Activated T-cell treated with anti-CD3 and anti-CD28 coated beads, Interleukin-2, amount 50 U/mL, for 4 hours (primary cell): ENCODE measurements around the gene SYT2. TPM values are rescaled to one million over a fixed set of nuclear protein-coding genes. Genes with fewer than 3 reads are reported as not detected.
"Not testable (repeated sequence)": the region's sequence is repeated elsewhere in the genome, so short reads cannot be mapped to it uniquely, and the experiment has no call there.

ENCODE experiments used
- ATAC-seq, 2 donors: fragments of 200-7000 bp; cut with Tn5 transposase; one replicate each; pipeline ENCODE4 v1.10.0; 2021
- DNase-seq: peaks from one replicate; pipeline ENCODE4 v3.0.0-alpha.2; 2020
- H3K27me3 Mint-ChIP-seq: one replicate; pipeline ENCODE4 v1.8.0; 2021; ENCODE audit warnings: low read depth, mixed read lengths
- H3K36me3 Mint-ChIP-seq: one replicate; pipeline ENCODE4 v1.8.0; 2022; ENCODE audit warnings: mixed read lengths; ENCODE audit not compliant: insufficient read depth
- H3K4me1 Mint-ChIP-seq: one replicate; pipeline ENCODE4 v1.8.0; 2021; ENCODE audit warnings: low read depth, mixed read lengths
- H3K4me3 Mint-ChIP-seq: one replicate; pipeline ENCODE4 v1.8.0; 2021; ENCODE audit warnings: mild to moderate bottlenecking, moderate library complexity, mixed read lengths
- H3K9me3 Mint-ChIP-seq: one replicate; pipeline ENCODE4 v1.8.0; 2021; ENCODE audit warnings: mixed read lengths
- total RNA-seq, 3 donors: library from RNA; stranded (reverse); gene quantifications; one replicate each; pipeline ENCODE4 v1.2.1, GENCODE V29; 2021

SYT2 gene
- not detected for total RNA-seq

DNA sequence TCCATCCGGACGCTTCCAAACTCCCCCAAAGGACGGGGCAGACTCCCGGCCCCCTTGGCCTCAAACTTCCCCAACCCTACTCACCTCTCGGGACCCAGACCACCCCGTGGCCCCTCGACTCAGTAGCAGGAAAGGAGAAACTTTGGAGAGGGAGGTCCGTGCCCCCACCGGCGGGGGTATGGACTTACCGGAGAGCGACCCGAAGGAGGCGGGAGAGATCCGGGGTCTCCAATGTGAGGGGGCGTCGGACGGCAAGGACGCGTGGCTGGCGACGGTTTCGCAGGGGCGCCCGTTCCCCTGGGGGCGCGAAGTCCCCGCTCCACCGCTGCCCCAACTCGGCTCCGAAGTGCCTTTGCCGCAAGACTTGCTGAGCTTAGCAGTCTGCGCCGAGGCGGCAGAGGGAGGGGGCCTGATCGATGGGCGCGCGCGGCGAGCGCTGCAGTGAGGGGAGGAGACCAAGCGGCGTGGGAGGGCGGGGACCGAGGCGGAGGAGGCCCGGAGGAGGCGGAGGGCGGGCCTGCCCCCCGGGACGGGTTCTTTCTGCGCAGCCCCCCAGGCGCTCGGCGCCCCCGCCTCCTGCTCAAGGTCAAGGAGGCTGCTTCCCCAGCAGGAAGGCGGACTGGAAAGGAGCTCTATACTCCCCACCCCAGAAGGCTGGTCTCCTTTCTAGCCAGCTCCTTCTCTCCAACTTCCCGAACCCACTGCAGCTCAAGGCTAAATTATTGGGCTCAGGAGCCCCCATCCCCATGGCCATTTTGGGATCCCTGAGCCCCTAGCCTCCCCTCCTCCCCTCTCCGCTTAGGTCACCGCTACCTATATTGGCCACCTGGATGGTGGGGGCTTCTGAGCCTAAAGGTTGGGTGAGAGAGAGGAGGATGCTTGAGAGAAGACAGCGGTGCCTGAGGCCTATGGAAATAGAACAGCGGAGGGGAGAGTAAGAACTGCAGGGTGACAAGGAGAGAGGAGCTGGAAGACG, at the start of gene SYT2:
SYT2 (minus strand) TSS at position 385 of the 976 bp plus-strand sequence. CDS start 104,682 bp downstream, outside the sequence.
- no peak within 1 kb of the TSS for H3K4me3 Mint-ChIP-seq
- peak; percentile 25 to 41 for ATAC-seq
- H3K9me3 Mint-ChIP-seq = no peaks in the 10 kb centered on the region
- peaks cover 4% of the 10 kb centered on the region for H3K4me1 Mint-ChIP-seq
- H3K27me3 Mint-ChIP-seq = peaks cover 70% of the 10 kb centered on the region
- DNase-seq = no peak
- H3K36me3 Mint-ChIP-seq = no peaks in the 10 kb centered on the region

GRCh38 chr1:202756391-202756790, 46.1 kb upstream of the SYT2 start:
- DNase-seq = no peak
- Mint-ChIP-seq H3K27me3 (no peaks in the 10 kb centered on the region), H3K9me3 (no peaks in the 10 kb centered on the region), H3K4me3 (no peak overlapping the region), H3K4me1 (no peaks in the 10 kb centered on the region), H3K36me3 (peaks cover 36% of the 10 kb centered on the region)
- no peak for ATAC-seq

GRCh38 chr1:202754293-202754692, 44.0 kb upstream of the SYT2 start:
- Mint-ChIP-seq H3K4me3 (no peak overlapping the region), H3K4me1 (no peaks in the 10 kb centered on the region), H3K9me3 (no peaks in the 10 kb centered on the region), H3K27me3 (no peaks in the 10 kb centered on the region), H3K36me3 (peaks cover 41% of the 10 kb centered on the region)
- ATAC-seq = no peak
- DNase-seq = no peak

DNA sequence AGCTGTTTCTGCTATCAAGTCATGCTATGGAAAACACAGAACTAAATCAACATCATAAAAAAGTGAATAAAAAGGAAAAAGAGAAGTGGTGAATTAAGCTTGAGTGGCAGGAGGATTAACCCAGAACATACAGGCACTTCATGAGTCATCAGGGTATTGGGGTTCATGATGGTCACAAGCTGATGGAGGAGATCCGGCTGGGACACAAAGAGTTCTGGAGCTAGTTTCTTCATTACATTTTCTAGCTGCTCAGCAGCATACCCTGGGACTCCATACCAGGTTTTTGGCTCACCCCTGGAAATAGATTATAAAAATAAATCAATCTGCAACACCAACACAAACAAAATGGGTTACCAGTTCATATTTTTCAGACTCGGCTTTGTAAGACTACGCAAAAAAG, 42.5 kb upstream of the SYT2 start:
- Mint-ChIP-seq H3K4me1 (no peaks in the 10 kb centered on the region), H3K36me3 (peaks cover 45% of the 10 kb centered on the region), H3K4me3 (no peak overlapping the region), H3K9me3 (no peaks in the 10 kb centered on the region), H3K27me3 (no peaks in the 10 kb centered on the region)
- ATAC-seq (no peak), DNase-seq (no peak)

GRCh38 chr1:202750761-202751160, 40.5 kb upstream of the SYT2 start:
- no peak for DNase-seq
- Mint-ChIP-seq H3K4me1 (no peaks in the 10 kb centered on the region), H3K27me3 (no peaks in the 10 kb centered on the region), H3K4me3 (no peak overlapping the region), H3K36me3 (peaks cover 43% of the 10 kb centered on the region), H3K9me3 (no peaks in the 10 kb centered on the region)
- ATAC-seq = no peak

DNA sequence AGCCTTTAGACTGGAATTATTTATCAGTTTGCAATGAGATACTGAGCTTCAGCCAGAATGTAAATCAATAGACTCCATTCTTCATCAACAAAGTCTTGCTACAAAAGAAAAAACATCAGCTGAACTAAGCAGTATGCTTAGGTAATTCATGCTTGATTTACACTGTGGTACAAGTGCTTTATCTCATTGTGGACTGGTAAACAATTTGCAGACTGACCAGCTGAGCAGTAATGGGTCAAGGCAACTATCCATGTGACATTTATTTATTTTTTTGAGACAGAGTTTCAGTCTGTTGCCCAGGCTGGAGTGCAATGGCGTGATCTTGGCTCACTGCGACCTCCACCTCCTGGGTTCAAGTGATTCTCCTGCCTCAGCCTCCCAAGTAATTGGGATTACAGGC, 39.8 kb upstream of the SYT2 start:
- peaks cover 47% of the 10 kb centered on the region for H3K36me3 Mint-ChIP-seq
- H3K9me3 Mint-ChIP-seq = peaks cover under 1% of the 10 kb centered on the region
- no peaks in the 10 kb centered on the region for H3K27me3 Mint-ChIP-seq
- ATAC-seq (no peak), DNase-seq (no peak)
- H3K4me3 Mint-ChIP-seq = no peak overlapping the region
- H3K4me1 Mint-ChIP-seq = no peaks in the 10 kb centered on the region

DNA sequence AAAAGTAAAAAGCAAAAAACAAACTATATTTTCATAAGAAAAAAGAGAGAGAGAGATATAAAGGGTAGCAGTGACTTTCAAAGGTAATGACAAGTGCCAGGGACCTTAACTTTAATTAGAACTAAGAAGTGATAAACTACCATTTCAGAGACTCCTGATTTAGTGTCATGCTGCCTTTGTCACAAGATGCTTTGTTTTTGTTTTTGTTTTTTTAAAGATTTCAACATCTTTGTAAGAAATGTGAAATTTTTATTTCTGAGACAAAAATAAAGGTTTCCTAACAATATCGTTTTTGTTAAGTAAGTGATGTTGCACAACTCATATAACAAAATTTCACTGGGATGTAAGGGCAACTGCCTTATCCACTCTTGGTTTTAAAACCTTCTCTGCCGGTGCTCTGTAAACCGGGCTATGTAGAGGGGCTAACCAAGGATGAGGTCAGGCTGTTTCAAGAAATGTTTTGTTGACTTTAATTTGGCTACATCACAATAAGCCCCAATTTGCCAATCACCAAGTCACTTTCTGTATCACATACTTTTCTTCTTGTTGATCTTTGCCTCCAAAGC, 35.2 kb upstream of the SYT2 start:
- DNase-seq (no peak), ATAC-seq (no peak)
- Mint-ChIP-seq H3K9me3 (peaks cover 4% of the 10 kb centered on the region), H3K4me3 (no peak overlapping the region), H3K27me3 (no peaks in the 10 kb centered on the region), H3K4me1 (no peaks in the 10 kb centered on the region), H3K36me3 (peaks cover 69% of the 10 kb centered on the region)

GRCh38 chr1:202744770-202745169, 34.5 kb upstream of the SYT2 start:
- not testable (repeated sequence) for H3K4me3 Mint-ChIP-seq, H3K27me3 Mint-ChIP-seq, DNase-seq, H3K9me3 Mint-ChIP-seq, H3K4me1 Mint-ChIP-seq, ATAC-seq
- peaks cover 68% of the 10 kb centered on the region for H3K36me3 Mint-ChIP-seq

GRCh38 chr1:202742496-202742895, 32.2 kb upstream of the SYT2 start:
- H3K9me3 Mint-ChIP-seq = peaks cover 4% of the 10 kb centered on the region
- no peaks in the 10 kb centered on the region for H3K27me3 Mint-ChIP-seq
- H3K4me1 Mint-ChIP-seq = no peaks in the 10 kb centered on the region
- peaks cover 64% of the 10 kb centered on the region for H3K36me3 Mint-ChIP-seq
- H3K4me3 Mint-ChIP-seq = no peak overlapping the region
- ATAC-seq (no peak), DNase-seq (no peak)

DNA sequence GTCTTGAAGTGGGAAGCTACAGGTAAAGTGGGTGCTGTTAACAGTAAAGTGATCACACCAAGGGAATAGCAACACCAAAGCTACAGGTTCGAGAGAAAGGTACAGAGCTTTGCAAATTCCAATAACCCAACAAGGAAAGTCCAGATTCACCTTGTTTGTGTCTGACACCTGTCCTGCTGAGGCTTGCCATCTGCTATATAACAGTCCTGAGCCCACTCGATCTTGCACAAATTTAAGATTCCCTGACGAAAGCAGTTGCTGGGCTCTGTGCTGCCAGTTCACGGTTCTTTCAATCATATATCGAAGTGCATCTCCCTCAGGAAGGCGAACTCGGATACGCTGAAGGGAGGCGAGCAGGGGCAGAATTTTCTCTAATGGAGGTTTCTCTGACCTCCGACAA, 23.0 kb upstream of the SYT2 start:
- Mint-ChIP-seq H3K4me1 (no peaks in the 10 kb centered on the region), H3K27me3 (no peaks in the 10 kb centered on the region), H3K4me3 (no peak overlapping the region), H3K36me3 (peaks cover 73% of the 10 kb centered on the region), H3K9me3 (no peaks in the 10 kb centered on the region)
- DNase-seq = no peak
- ATAC-seq = no peak

DNA sequence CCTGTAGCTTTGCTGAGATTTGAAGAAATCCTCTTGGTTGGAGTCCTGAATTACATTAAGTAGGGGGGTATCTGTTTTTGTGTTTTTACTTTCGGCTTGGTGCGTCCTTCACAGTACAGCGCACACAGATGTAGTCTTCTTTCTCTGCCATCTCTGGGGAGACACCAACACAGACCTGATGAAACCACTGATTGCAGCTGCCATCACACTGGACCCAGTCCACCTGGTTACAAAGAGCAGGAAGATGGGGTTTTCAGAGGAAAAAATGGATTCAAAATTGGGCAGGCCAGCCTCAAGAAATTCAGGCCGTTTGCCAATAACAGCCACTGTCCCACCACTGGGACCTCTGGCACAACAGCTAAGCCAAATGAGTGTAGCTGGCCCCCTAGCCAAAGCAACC, 18.7 kb upstream of the SYT2 start:
- Mint-ChIP-seq H3K4me1 (no peaks in the 10 kb centered on the region), H3K27me3 (no peaks in the 10 kb centered on the region), H3K4me3 (no peak overlapping the region), H3K36me3 (peaks cover 57% of the 10 kb centered on the region), H3K9me3 (no peaks in the 10 kb centered on the region)
- no peak for DNase-seq
- no peak for ATAC-seq

DNA sequence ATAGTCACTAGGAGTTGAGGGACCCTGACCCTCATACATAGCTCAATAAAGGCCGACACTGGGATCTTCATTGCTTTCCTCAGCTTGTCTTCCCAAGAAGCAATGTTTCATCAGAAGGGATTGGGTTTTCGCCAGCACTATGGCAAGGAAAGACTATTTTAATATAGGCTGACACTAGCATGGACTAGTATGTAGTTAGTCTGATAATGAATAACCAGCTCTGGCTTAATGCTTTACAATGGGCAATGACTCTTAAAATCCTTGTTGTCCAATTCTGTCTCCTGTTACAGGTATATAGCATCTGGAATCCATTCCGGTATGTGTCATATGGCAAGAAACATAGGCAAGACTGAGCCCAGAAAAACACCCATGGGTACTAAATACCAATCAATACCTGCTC, 15.3 kb upstream of the SYT2 start:
- no peaks in the 10 kb centered on the region for H3K9me3 Mint-ChIP-seq
- no peak for ATAC-seq
- DNase-seq = no peak
- H3K36me3 Mint-ChIP-seq = peaks cover 26% of the 10 kb centered on the region
- no peaks in the 10 kb centered on the region for H3K4me1 Mint-ChIP-seq
- no peak overlapping the region for H3K4me3 Mint-ChIP-seq
- no peaks in the 10 kb centered on the region for H3K27me3 Mint-ChIP-seq

- Mint-ChIP-seq H3K27me3 (no peaks in the 10 kb centered on the region), H3K36me3 (peaks cover 11% of the 10 kb centered on the region), H3K9me3 (no peaks in the 10 kb centered on the region), H3K4me3 (no peak overlapping the region), H3K4me1 (peaks cover 2% of the 10 kb centered on the region)
- DNase-seq (no peak), ATAC-seq (no peak)
Measured at GRCh38 chr1:202723708-202724107, 13.5 kb upstream of the SYT2 start.

DNA sequence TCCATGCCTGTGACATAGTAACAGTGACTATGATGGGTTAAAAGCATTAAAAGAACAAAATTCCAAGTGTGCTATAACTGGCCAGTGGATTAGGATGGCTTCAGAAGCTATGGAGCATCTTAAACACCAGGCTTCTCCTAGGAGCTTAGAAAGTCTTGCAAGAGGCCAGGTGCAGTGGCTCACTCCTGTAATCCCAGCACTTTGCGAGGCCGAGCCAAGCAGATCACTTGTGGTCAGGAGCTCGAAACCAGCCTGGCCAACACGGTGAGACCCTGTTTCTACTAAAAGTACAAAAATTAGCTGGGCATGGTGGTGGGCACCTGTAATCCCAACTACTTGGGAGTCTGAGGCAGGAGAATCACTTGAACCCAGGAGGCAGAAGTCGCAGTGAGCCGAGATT, 12.8 kb upstream of the SYT2 start:
- H3K27me3 Mint-ChIP-seq, H3K36me3 Mint-ChIP-seq, H3K4me3 Mint-ChIP-seq, DNase-seq, H3K4me1 Mint-ChIP-seq, H3K9me3 Mint-ChIP-seq, ATAC-seq: not testable (repeated sequence)

DNA sequence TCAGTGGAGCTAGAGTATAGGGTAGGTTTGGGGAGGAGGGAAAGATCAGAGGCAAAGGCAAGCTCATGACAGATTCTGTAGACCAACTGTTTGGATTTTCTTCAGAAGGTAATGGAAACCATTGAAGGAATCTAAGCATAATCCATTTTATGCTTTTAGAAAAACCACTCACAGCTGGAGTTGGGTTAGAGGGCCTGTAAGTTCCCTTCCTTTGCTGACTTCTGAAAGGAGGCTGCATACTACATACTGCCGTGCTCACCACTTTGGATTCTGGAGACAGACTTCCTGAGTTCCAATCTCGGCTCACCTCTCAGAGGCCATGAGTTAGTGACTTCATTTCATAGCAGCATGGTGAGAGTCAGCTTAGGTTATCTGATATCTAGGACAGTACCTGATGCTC, 6.4 kb upstream of the SYT2 start:
- DNase-seq (no peak), ATAC-seq (no peak)
- Mint-ChIP-seq H3K9me3 (no peaks in the 10 kb centered on the region), H3K4me1 (peaks cover 2% of the 10 kb centered on the region), H3K27me3 (peaks cover 23% of the 10 kb centered on the region), H3K4me3 (no peak overlapping the region), H3K36me3 (no peaks in the 10 kb centered on the region)
